ENCODE measurements around the gene FOXK2. TPM values are rescaled to one million over a fixed set of nuclear protein-coding genes. Genes with fewer than 3 reads are reported as not detected.

The FOXK2 gene
- 107 and 116 TPM in 2 replicates for total RNA-seq (2021)
- Bru-seq, nascent RNA = percentile 84 among the genes with signal in this experiment
- BruChase-seq, experiment 1, labeled RNA remaining after a 2-hour chase = percentile 88 among the genes with signal in this experiment
- percentile 93 among the genes with signal in this experiment for BruChase-seq, experiment 2, labeled RNA remaining after a 6-hour chase
- long read RNA-seq, full-length matches to known transcripts = 53 of 87 reads
- long read RNA-seq, partial matches to known transcripts = 21 of 87 reads
- long read RNA-seq, other reads (novel, unspliced or antisense) = 13 of 87 reads

DNA sequence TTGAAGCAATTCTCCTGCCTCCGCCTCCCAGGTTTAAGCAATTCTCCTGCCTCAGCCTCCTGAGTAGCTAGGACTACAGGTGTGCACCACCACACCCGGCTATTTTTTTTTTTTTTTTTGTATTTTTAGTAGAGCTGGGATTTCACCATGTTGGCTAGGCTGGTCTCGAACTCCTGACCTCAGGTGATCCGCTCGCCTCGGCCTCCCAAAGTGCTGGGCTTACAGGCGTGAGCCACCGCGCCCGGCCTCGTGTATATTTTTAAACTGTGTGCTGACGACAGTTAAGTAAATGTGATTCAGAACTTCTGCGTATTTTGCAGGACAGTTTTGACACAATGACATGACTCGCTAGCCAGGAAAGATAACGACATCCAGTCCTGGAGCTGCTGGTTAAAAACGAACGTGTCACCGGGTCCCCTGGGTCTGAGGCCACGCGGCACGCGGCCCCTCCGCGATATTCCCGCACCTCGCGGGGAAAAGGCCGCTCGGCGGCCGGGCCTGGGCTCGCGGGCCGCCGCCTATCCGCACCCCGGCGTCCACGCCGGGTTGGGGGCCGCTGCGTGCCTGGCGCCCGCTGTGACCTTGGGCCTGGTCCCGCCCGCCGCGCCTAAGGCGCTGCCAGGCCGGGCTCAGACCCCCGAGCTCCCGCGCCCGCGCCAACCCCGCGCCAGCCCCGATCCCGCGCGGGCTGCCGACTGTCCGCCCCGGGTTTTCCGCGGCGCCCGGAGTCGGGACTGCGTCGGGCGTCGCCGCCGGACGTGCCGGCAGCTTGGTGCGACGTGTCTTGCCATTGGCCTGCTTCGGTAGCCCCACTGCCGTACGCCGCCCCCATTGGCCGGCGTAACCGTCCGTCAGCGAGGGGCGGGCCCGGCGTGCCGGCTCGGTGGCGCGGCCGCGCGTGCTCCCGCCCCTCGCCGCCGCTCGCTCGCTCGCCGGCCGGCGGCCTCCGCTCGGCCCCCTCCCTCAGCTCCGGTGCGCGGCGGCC is at the start of gene FOXK2:
Gene FOXK2, plus strand, starts transcription at position 907 of the 985 bp plus-strand sequence. CDS start 157 bp downstream, outside the sequence.
- ChIA-PET POLR2A (ENCODE audit: low non-redundant PET) (no interaction called here), CTCF (interaction anchor here (0.5 kb wide), 1 partner anchor 165 kb away, joined by 6 read pairs; no protein-coding TSS in a partner anchor)
- intact Hi-C loops (cut with micrococcal nuclease; ENCODE audit: unreplicated experiment) = no loop called here
- H3K27ac ChIP-seq (ENCODE audit: low read depth, low read length, poor library complexity, severe bottlenecking) = peak within 1 kb of the TSS; percentile 87
- peak; percentile 97 for DNase-seq (ENCODE audit: low spot score)
- H3K9me3 ChIP-seq (ENCODE audit: low read depth, low read length, poor library complexity, severe bottlenecking) = no peaks in the 10 kb centered on the region
- H3K27me3 ChIP-seq (replicated peaks; ENCODE audit: insufficient read depth, low read depth, low read length, poor library complexity) = no peaks in the 10 kb centered on the region
- no peaks in the 10 kb centered on the region for H3K4me1 ChIP-seq (ENCODE audit: insufficient read depth, low read length, poor library complexity, severe bottlenecking)
- H3K36me3 ChIP-seq (ENCODE audit: insufficient read depth, low read length, poor library complexity, severe bottlenecking) = no peaks in the 10 kb centered on the region
- TF ChIP-seq, protein P1, sequence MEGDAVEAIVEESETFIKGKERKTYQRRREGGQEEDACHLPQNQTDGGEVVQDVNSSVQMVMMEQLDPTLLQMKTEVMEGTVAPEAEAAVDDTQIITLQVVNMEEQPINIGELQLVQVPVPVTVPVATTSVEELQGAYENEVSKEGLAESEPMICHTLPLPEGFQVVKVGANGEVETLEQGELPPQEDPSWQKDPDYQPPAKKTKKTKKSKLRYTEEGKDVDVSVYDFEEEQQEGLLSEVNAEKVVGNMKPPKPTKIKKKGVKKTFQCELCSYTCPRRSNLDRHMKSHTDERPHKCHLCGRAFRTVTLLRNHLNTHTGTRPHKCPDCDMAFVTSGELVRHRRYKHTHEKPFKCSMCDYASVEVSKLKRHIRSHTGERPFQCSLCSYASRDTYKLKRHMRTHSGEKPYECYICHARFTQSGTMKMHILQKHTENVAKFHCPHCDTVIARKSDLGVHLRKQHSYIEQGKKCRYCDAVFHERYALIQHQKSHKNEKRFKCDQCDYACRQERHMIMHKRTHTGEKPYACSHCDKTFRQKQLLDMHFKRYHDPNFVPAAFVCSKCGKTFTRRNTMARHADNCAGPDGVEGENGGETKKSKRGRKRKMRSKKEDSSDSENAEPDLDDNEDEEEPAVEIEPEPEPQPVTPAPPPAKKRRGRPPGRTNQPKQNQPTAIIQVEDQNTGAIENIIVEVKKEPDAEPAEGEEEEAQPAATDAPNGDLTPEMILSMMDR (conservative IDR thresholded peaks at IDR 0.05; ENCODE audit: low read depth, low read length) = no peak
- no peak for TF ChIP-seq EZH2 (IDR thresholded peaks at IDR 0.05; ENCODE audit: borderline replicate concordance, low read depth, low read length, poor library complexity, severe bottlenecking)
- peak within 1 kb of the TSS; percentile 93 for H3K4me3 ChIP-seq (ENCODE audit: low read depth, low read length, poor library complexity, severe bottlenecking)
- no TSS peak for BruUV-seq (replicated peaks)

DNA sequence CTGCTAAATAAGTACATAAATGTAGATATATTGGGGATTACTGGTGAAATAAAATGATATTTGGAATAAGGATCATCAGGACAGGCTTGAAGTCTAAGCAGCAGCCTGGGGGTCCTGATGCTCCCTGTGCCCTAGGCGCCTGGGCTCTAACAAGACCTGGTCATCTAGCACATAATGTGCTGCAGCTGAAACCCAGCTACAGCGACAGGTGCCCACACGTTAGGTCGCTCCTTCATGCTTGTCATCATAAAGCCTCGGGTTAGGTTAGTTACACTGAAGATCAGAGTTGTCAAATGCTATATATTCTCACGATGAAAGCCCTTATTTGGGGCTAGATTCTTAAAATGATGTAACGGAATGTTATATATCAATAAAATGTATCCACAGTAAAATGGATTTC is 49.5 kb upstream of the FOXK2 start:
- TF ChIP-seq EZH2 (IDR thresholded peaks at IDR 0.05; ENCODE audit: borderline replicate concordance, low read depth, low read length, poor library complexity, severe bottlenecking) = no peak
- TF ChIP-seq, protein P1 (conservative IDR thresholded peaks at IDR 0.05; ENCODE audit: low read depth, low read length) = no peak
- no peaks in the 10 kb centered on the region for H3K9me3 ChIP-seq (ENCODE audit: low read depth, low read length, poor library complexity, severe bottlenecking)

DNA sequence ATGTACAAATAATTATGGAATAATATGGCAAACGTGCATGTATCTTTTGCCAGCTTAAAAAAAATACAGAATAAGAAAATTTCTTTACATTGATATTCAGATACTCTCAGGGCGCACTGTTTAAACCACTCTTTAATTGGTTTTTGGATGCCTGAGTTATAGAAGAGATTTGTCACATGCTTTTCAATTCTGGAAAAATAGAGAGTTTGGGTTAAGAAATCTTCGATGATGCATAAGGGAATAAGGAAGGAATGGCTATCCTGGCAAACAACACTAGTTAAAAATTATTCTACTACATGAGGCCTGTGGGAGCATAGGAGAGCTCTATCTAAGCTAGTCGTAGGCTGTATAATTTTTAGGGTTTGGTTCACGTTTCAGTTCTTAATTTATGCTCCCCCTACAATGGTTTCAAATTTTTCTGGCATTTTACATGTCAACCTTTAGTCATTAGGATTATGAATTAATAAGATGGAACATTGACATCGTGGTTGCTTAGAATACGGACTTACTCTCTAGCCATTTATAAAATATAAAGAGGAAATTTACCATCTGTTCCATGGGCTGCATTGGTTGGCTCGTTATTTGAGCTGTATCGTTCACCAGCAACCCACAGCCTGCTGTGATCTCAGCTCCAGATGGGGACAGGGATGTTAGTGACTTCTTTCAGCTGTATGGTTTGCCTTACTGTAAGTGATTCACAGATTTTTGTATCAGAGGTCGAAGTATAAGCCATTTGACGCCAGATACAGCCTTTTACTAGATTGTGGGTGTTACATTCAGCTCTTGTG is 45.1 kb upstream of the FOXK2 start:
- intact Hi-C loops (cut with micrococcal nuclease; ENCODE audit: unreplicated experiment) = no loop called here
- H3K4me1 ChIP-seq (ENCODE audit: insufficient read depth, low read length, poor library complexity, severe bottlenecking) = no peaks in the 10 kb centered on the region
- POLR2A ChIA-PET (ENCODE audit: low non-redundant PET) = no interaction called here

More for the DNA sequence above, 49.5 kb upstream of the FOXK2 start:
- ChIA-PET CTCF (no interaction called here), POLR2A (ENCODE audit: low non-redundant PET) (no interaction called here)
- Histone ChIP-seq H3K4me3 (ENCODE audit: low read depth, low read length, poor library complexity, severe bottlenecking) (no peak overlapping the region), H3K4me1 (ENCODE audit: insufficient read depth, low read length, poor library complexity, severe bottlenecking) (no peaks in the 10 kb centered on the region), H3K36me3 (ENCODE audit: insufficient read depth, low read length, poor library complexity, severe bottlenecking) (peaks cover 40% of the 10 kb centered on the region), H3K27me3 (replicated peaks; ENCODE audit: insufficient read depth, low read depth, low read length, poor library complexity) (no peaks in the 10 kb centered on the region), H3K27ac (ENCODE audit: low read depth, low read length, poor library complexity, severe bottlenecking) (no peak overlapping the region)
- intact Hi-C loops (cut with micrococcal nuclease; ENCODE audit: unreplicated experiment) = no loop called here
- DNase-seq (ENCODE audit: low spot score) = no peak
- no TSS peak for BruUV-seq (replicated peaks)

More for the DNA sequence above, 45.1 kb upstream of the FOXK2 start:
- Histone ChIP-seq H3K36me3 (ENCODE audit: insufficient read depth, low read length, poor library complexity, severe bottlenecking) (peaks cover 31% of the 10 kb centered on the region), H3K9me3 (ENCODE audit: low read depth, low read length, poor library complexity, severe bottlenecking) (no peaks in the 10 kb centered on the region), H3K4me3 (ENCODE audit: low read depth, low read length, poor library complexity, severe bottlenecking) (no peak overlapping the region), H3K27me3 (replicated peaks; ENCODE audit: insufficient read depth, low read depth, low read length, poor library complexity) (no peaks in the 10 kb centered on the region), H3K27ac (ENCODE audit: low read depth, low read length, poor library complexity, severe bottlenecking) (no peak overlapping the region)
- no peak for DNase-seq (ENCODE audit: low spot score)
- BruUV-seq (replicated peaks) = no TSS peak
- CTCF ChIA-PET = no interaction called here
- TF ChIP-seq EZH2 (IDR thresholded peaks at IDR 0.05; ENCODE audit: borderline replicate concordance, low read depth, low read length, poor library complexity, severe bottlenecking) = no peak
- TF ChIP-seq, protein P1 (conservative IDR thresholded peaks at IDR 0.05; ENCODE audit: low read depth, low read length) = no peak
